Measurements from ENCODE around the gene PRR11.
"Not testable (repeated sequence)": the region's sequence is repeated elsewhere in the genome, so short reads cannot be mapped to it uniquely, and the experiment has no call there.

Gene PRR11

GRCh38 chr17:59219992-59220327 is 64.4 kb downstream of the PRR11 start:
- no peak for DNase-seq (ENCODE audit: low read depth)

GRCh38 chr17:59220328-59221158 is 65.0 kb downstream of the PRR11 start, which contains the start of gene GDPD1:
TSS of gene GDPD1 (plus strand) at chr17:59220511. CDS start at chr17:59220610, 99 bp downstream.
- peak; percentile 78 for DNase-seq (ENCODE audit: low read depth)

- DNase-seq (ENCODE audit: low read depth): no peak
Observed at GRCh38 chr17:59221159-59221847, 65.8 kb downstream of the PRR11 start.

GRCh38 chr17:59223813-59224212 is 68.3 kb downstream of the PRR11 start:
- no peak for DNase-seq (ENCODE audit: low read depth)

DNA sequence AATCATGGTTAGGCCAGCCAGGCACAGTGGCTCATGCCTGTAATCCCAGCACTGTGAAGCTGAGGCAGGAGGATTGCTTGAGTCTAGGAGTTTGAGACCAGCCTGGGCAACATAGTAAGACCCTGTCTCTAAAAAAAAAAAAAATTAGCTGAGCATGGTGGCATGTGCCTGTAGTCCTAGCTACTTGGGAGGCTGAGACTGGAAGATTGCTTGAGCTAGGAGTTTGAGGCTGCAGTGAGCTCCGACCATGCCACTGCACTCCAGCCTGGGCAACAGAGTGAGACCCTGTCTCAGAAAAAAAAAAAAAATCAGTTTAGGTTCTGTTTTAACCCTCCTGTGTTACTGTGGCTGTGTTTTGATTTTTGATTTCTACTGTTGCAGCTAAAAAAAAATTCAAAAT is 73.0 kb downstream of the PRR11 start:
- DNase-seq (ENCODE audit: low read depth): not testable (repeated sequence)

DNA sequence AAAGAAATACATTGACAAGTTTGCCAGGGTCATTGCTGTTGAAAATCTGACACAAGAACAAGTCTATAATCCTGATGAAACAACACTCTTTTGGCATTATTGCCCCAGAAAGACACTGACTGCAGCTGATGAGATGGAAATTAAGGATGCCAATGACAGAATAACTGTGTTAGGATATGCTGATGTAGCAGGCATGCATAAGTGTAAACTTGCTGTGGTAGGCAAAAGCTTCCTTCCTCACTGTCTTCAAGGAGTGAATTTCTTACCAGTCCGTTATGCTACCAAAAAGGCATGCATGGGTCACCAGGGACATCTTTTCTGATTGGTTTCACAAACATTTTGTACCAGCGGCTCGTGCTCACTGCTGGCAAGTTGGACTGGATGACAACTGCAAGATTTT is 75.2 kb downstream of the PRR11 start:
- no peak for DNase-seq (ENCODE audit: low read depth)

- DNase-seq (ENCODE audit: low read depth): no peak
Observed at GRCh38 chr17:59234631-59235030, 79.1 kb downstream of the PRR11 start.

- DNase-seq (ENCODE audit: low read depth): no peak
Observed at GRCh38 chr17:59238906-59239305, 83.4 kb downstream of the PRR11 start.

GRCh38 chr17:59244081-59244480 is 88.5 kb downstream of the PRR11 start:
- DNase-seq (ENCODE audit: low read depth): no peak

All from amniotic epithelial cell (primary cell).